GM10248 (cell line): ENCODE results near the gene NOTCH4.

ENCODE experiments used
- CTCF ChIA-PET: fragments of 300-600 bp; sonication (Branson Sonifier 250); formaldehyde crosslinking; extraction: SDS; loops from one replicate; lab custom pipeline; 2021; ENCODE audit warnings: antibody characterized with exemption; lab: Yijun Ruan, JAX
- POLR2A ChIA-PET: fragments of 350-650 bp; sonication (Branson Sonifier 250); formaldehyde crosslinking; extraction: SDS; loops from one replicate; lab custom pipeline; 2020; ENCODE audit warnings: antibody characterized with exemption; lab: Yijun Ruan, JAX
- DNase-seq: peaks from one replicate; pipeline ENCODE4 v3.0.0; 2012; ENCODE audit errors: extremely low spot score
- TF ChIP-seq, protein P1 (sequence below): IDR thresholded peaks from 2 replicates; pipeline ENCODE4 v1.5.1; 2012; ENCODE audit warnings: mild to moderate bottlenecking, low read depth; ENCODE audit errors: extremely low read depth, missing control alignments, control extremely low read depth

NOTCH4 gene

DNA sequence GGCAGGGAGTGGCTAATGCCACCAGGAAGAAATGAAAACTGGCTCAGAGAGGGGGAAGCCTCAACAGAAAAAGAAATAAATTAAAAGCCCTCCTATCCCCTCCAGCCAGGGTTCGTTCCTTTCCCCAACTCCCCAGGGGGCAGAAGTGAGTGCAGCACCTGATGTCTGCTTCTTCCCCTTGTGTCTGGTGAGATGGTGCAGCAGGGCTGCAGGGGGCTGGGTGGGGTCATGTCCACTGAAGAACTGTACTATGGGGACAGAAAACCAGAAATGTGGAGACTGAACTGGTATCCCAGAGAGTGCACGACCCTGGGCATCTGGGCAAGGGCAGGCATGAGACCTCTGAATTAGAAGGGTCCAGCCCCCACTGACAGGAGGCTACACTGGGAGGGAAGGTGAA lies 55.5 kb downstream of the NOTCH4 start:
- TF ChIP-seq, protein P1, sequence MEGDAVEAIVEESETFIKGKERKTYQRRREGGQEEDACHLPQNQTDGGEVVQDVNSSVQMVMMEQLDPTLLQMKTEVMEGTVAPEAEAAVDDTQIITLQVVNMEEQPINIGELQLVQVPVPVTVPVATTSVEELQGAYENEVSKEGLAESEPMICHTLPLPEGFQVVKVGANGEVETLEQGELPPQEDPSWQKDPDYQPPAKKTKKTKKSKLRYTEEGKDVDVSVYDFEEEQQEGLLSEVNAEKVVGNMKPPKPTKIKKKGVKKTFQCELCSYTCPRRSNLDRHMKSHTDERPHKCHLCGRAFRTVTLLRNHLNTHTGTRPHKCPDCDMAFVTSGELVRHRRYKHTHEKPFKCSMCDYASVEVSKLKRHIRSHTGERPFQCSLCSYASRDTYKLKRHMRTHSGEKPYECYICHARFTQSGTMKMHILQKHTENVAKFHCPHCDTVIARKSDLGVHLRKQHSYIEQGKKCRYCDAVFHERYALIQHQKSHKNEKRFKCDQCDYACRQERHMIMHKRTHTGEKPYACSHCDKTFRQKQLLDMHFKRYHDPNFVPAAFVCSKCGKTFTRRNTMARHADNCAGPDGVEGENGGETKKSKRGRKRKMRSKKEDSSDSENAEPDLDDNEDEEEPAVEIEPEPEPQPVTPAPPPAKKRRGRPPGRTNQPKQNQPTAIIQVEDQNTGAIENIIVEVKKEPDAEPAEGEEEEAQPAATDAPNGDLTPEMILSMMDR, result no peak
- CTCF ChIA-PET, result no interaction called here
- POLR2A ChIA-PET, result no interaction called here
- DNase-seq, result no peak

DNA sequence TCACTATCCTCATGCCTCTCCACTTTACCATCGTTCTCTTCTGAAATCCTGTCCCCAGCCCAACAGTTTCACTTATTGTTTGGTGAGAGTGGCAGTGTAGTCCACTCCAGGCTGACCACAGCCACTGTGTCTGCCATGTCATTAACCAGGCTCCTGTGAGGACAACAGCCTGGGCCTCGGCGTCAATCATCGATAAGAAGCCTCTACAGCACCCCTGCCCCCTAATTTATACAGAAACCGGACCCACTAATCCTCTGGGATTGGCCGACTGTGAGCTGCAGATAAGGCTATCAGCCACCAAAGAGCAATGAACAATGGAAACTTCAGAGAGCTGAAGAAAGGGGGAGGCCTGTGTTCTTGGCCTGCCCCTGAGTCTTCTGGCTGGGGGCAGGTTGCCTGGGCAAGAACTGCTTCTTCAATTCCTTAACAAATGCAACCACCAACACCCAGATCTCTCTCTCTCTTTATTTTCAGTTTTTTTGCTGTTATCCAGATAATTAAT lies 56.1 kb downstream of the NOTCH4 start:
- TF ChIP-seq, protein P1, result no peak
- CTCF ChIA-PET, result interaction anchor here (1.1 kb wide), 1 partner anchor 13 kb away, joined by 4 read pairs; no protein-coding TSS in a partner anchor
- DNase-seq, result no peak
- POLR2A ChIA-PET, result no interaction called here

- ChIA-PET CTCF (interaction anchor here (0.9 to 1.1 kb wide), 2 partner anchors 9 to 13 kb away, joined by 3 to 4 read pairs; no protein-coding TSS in a partner anchor), POLR2A (no interaction called here)
- TF ChIP-seq, protein P1, result no peak
- DNase-seq, result no peak
Observed at GRCh38 chr6:32167154-32167760, 56.6 kb downstream of the NOTCH4 start.

DNA sequence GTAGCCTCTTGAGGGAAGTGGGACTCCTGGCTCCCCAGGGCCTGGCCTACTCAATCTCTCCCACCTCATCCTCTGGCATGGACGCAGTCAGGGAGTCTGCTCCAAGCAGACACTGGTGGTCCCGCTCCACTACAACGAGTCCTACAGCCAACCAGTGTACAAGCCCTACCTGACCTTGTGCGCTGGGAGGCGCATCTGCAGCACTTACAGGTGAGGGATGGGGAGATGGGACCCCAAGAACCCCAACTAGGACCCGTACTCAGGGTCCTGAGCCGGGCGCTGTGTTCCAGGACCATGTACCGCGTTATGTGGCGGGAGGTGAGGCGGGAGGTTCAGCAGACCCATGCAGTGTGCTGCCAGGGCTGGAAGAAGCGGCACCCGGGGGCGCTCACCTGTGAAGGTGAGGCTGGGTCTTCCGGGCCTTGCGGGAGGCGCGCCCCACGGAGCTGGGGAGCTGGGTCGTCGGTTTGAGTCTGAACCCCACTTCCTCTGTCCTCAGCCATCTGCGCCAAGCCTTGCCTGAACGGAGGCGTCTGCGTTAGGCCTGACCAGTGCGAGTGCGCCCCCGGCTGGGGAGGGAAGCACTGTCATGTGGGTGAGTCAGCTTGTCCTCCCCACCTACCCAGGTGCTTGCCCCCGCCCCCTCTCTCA lies 57.3 kb downstream of the NOTCH4 start:
- ChIA-PET POLR2A (no interaction called here), CTCF (interaction anchor here (0.9 to 1.0 kb wide), 3 partner anchors 8 to 48 kb away, joined by 3 read pairs; no protein-coding TSS in a partner anchor)
- TF ChIP-seq, protein P1, result no peak
- DNase-seq, result no peak

DNA sequence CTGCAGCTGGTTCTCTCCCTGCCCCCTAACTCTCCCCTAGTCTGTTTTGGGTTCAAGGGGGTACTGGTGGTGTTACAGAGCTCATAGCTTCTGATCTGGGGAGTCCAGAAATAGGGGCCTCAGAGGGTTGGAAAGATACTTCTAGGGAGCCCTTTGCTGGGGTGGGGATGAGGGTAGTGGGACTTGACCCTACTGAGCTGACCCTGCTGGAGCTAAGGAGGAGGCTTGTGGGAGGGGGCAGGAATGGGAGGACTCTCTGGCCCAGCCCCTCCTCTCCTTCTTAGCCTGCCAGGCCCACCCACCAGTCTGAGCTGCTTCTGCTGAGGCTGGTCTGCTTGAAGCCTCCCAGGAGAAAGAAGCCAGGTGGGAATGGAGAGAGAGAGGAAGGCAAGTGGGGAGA lies 59.6 kb downstream of the NOTCH4 start, which contains the start of gene EGFL8:
TSS of gene EGFL8 (plus strand) at position 301 of the 400 bp plus-strand sequence. CDS start 1,571 bp downstream, outside the sequence.
- DNase-seq, result no peak
- ChIA-PET POLR2A (no interaction called here), CTCF (interaction anchor here (1.1 to 2.6 kb wide), 3 partner anchors 10 to 46 kb away, joined by 4 to 9 read pairs (median 5); no protein-coding TSS in a partner anchor)
- TF ChIP-seq, protein P1, result no peak

DNA sequence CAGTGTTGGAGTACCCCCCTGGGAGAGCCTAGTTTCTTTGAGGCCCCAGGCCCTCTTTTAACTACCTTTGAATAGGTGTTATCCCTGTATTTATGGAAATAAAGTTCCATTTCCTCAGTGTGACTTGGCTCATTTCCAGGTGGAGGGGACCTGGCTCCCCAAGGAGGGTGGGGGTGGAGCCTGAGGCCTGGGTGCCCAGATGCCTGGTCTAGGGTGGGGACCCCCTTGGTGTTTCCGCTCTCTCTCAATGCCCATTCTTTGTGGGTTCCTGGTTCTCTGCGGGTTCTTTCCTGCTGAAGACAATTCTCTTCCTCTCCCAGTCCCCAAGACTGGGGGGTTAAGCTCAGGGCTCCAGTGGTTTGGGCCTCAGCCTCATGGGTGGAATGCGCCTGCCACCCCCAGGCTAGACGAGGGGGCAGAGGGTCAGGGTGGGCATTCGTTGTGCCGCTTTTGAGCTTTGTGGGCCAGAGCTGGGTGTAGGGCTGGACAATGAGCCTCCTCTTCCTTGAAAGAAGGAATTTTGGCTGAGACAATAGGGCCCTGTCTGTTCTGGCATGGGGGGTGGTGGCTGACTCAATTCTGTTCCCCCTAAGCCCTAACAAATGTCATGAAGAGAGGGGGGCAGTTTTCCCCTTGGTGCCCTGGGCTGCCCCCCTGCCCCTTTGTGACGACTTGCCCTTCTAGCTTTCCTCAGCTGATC lies 60.2 kb downstream of the NOTCH4 start:
- CTCF ChIA-PET, result interaction anchor here (1.3 to 2.6 kb wide), 2 partner anchors 33 to 45 kb away, joined by 4 to 9 read pairs; no protein-coding TSS in a partner anchor

More for the DNA sequence above, 60.2 kb downstream of the NOTCH4 start:
- TF ChIP-seq, protein P1, result no peak
- POLR2A ChIA-PET, result no interaction called here
- DNase-seq, result no peak
